HCT116 (cell line): ENCODE results near the gene ERCC6. TPM values are rescaled to one million over a fixed set of nuclear protein-coding genes. Genes with fewer than 3 reads are reported as not detected.

Experiments used
- ATAC-seq: fragments of 200-7000 bp; cut with Tn5 transposase; 2 replicates; pipeline ENCODE4 v1.9.1; 2020; ENCODE audit warnings: mild to moderate bottlenecking, moderate library complexity
- BruUV-seq: library from RNA; stranded (reverse); fragments of 400-500 nt; replicated peaks from 2 replicates; lab custom pipeline; 2021; lab: Mats Ljungman, UMichigan
- CTCF ChIA-PET: fragments of 300-600 bp; sonication (Branson Sonifier 250); formaldehyde crosslinking; loops from one replicate; lab custom pipeline; 2021; ENCODE audit warnings: antibody characterized with exemption; lab: Charles Lee
- POLR2A ChIA-PET: fragments of 300-600, 350-600 bp; sonication (Branson Sonifier 250); formaldehyde crosslinking; loops from one replicate; lab custom pipeline; 2021; ENCODE audit warnings: antibody characterized with exemption; lab: Charles Lee
- RAD21 ChIA-PET, 2 experiments: fragments of 300-600 bp; sonication (Branson Sonifier 250); formaldehyde crosslinking; loops; one replicate each; lab custom pipeline; 2023; ENCODE audit warnings: low total read pairs in 2 of 2; ENCODE audit not compliant: uncharacterized antibody in 2 of 2, unreplicated experiment in 2 of 2, low non-redundant PET in 1 of 2; lab: Charles Lee
- DNase-seq: peaks from one replicate; pipeline ENCODE4 v3.0.0-alpha.2; 2010; ENCODE audit warnings: low read depth, low spot score
- H2AFZ ChIP-seq: fragments of 200-600 bp; shearing (Covaris generic), sonication (generic); 2 replicates; pipeline ENCODE4 v1.6.1; 2017; ENCODE audit warnings: low read depth, mixed run types, mixed read lengths, antibody characterized with exemption, low read length; ENCODE audit not compliant: poor library complexity, severe bottlenecking
- H3K27ac ChIP-seq: 2 replicates; pipeline ENCODE4 v1.5.1; 2012; ENCODE audit warnings: low read depth, low read length
- H3K27me3 ChIP-seq: fragments of 200-600 bp; sonication (generic); 2 replicates; pipeline ENCODE4 v1.6.1; 2016; ENCODE audit warnings: mixed run types, low read length, mixed read lengths; ENCODE audit not compliant: insufficient read depth
- H3K36me3 ChIP-seq, 2 experiments: fragments of 200-500 bp in 1 of 2; fragments of 200-600 bp in 1 of 2; sonication (Bioruptor generic) in 1 of 2; sonication (generic) in 1 of 2; 2 replicates each; pipeline versions ENCODE4 v1.5.1 to v1.6.1; 2014 to 2016; ENCODE audit warnings: low read length in 2 of 2, inconsistent platforms in 1 of 2, mixed read lengths in 1 of 2, mixed run types in 1 of 2; ENCODE audit not compliant: insufficient read depth in 2 of 2, control insufficient read depth in 1 of 2
- H3K4me1 ChIP-seq, 2 experiments: fragments of 200-600 bp in 1 of 2; sonication (generic) in 1 of 2; 2 replicates each; pipeline versions ENCODE4 v1.5.1 to v1.6.1; 2012 to 2017; ENCODE audit warnings: low read length in 2 of 2, inconsistent platforms in 1 of 2, mild to moderate bottlenecking in 1 of 2, mixed read lengths in 1 of 2, mixed run types in 1 of 2, moderate library complexity in 1 of 2; ENCODE audit not compliant: insufficient read depth in 2 of 2, control insufficient read depth in 1 of 2
- H3K4me2 ChIP-seq: fragments of 200-600 bp; sonication (generic); 2 replicates; pipeline ENCODE4 v1.6.1; 2017; ENCODE audit warnings: mixed run types, low read length, mixed read lengths
- H3K4me3 ChIP-seq, 2 experiments: fragments of 200-600 bp in 1 of 2; sonication (generic) in 1 of 2; replicated peaks in 1 of 2; 2 replicates each; pipeline ENCODE4 v1.5.1; 2011 to 2016; ENCODE audit warnings: low read length in 2 of 2, control low read depth in 1 of 2, low read depth in 1 of 2, mild to moderate bottlenecking in 1 of 2, mixed read lengths in 1 of 2, mixed run types in 1 of 2
- H3K79me2 ChIP-seq: fragments of 200-600 bp; sonication (generic); 2 replicates; pipeline ENCODE4 v1.6.1; 2017; ENCODE audit warnings: mild to moderate bottlenecking, mixed run types, low read length, moderate library complexity, mixed read lengths; ENCODE audit not compliant: insufficient read depth
- H3K9ac ChIP-seq: fragments of 200-600 bp; sonication (generic); 2 replicates; pipeline ENCODE4 v1.6.1; 2016; ENCODE audit warnings: low read length, mixed read lengths
- H3K9me2 ChIP-seq: fragments of 200-600 bp; sonication (generic), shearing (Covaris generic); 2 replicates; pipeline ENCODE4 v1.6.1; 2017; ENCODE audit warnings: mixed run types, mild to moderate bottlenecking, moderate library complexity; ENCODE audit not compliant: insufficient read depth
- H3K9me3 ChIP-seq, 2 experiments: fragments of 200-500 bp in 1 of 2; fragments of 200-600 bp in 1 of 2; sonication (Bioruptor generic) in 1 of 2; sonication (generic) in 1 of 2; 2 replicates each; pipeline ENCODE4 v1.6.1; 2014 to 2017; ENCODE audit warnings: low read length in 2 of 2, mixed read lengths in 2 of 2, inconsistent platforms in 1 of 2, low read depth in 1 of 2, mild to moderate bottlenecking in 1 of 2, mixed run types in 1 of 2, moderate library complexity in 1 of 2; ENCODE audit not compliant: control insufficient read depth in 1 of 2, insufficient read depth in 1 of 2
- H4K20me1 ChIP-seq: fragments of 200-600 bp; sonication (generic), shearing (Covaris generic); 2 replicates; pipeline ENCODE4 v1.6.1; 2017; ENCODE audit warnings: mixed run types, mild to moderate bottlenecking, moderate library complexity; ENCODE audit not compliant: insufficient read depth
- CBX3 ChIP-seq: IDR thresholded peaks from 2 replicates; pipeline ENCODE4 v1.6.1; 2012; ENCODE audit warnings: low read depth
- CEBPB ChIP-seq: IDR thresholded peaks from 2 replicates; pipeline ENCODE4 v1.6.1; 2012; ENCODE audit warnings: low read depth
- CTCF ChIP-seq, 3 experiments: fragments of 200-600 bp in 1 of 3; sonication (generic) in 1 of 3; IDR thresholded peaks in 2 of 3; conservative IDR thresholded peaks in 1 of 3; 2 replicates each; pipeline ENCODE4 v1.5.1; 2012 to 2017; ENCODE audit warnings: low read depth in 2 of 3, low read length in 2 of 3, antibody characterized with exemption in 1 of 3, borderline replicate concordance in 1 of 3, control low read depth in 1 of 3, mild to moderate bottlenecking in 1 of 3, mixed read lengths in 1 of 3, mixed run types in 1 of 3, moderate library complexity in 1 of 3; ENCODE audit not compliant: insufficient read depth in 1 of 3
- ELF1 ChIP-seq: IDR thresholded peaks from 2 replicates; pipeline ENCODE4 v1.6.1; 2012; ENCODE audit warnings: low read depth, borderline replicate concordance
- EZH2 ChIP-seq: fragments of 200-600 bp; sonication (generic); IDR thresholded peaks from 2 replicates; pipeline ENCODE4 v1.6.1; 2017; ENCODE audit warnings: antibody characterized with exemption, mixed run types
- POLR2A ChIP-seq: IDR thresholded peaks from 2 replicates; pipeline ENCODE4 v1.7.0; 2011; ENCODE audit warnings: borderline replicate concordance; ENCODE audit not compliant: insufficient read depth, insufficient read length; ENCODE audit errors: extremely low read depth
- SIN3A ChIP-seq: IDR thresholded peaks from 2 replicates; pipeline ENCODE4 v1.6.1; 2012; ENCODE audit warnings: low read depth
- SRF ChIP-seq: IDR thresholded peaks from 2 replicates; pipeline ENCODE4 v1.6.1; 2012; ENCODE audit warnings: low read depth
- TCF7L2 ChIP-seq: IDR thresholded peaks from 2 replicates; pipeline ENCODE4 v1.7.0; 2011; ENCODE audit warnings: borderline replicate concordance, inconsistent platforms; ENCODE audit not compliant: insufficient read depth, insufficient read length; ENCODE audit errors: extremely low read depth
- YY1 ChIP-seq: IDR thresholded peaks from 2 replicates; pipeline ENCODE4 v1.6.1; 2011; ENCODE audit warnings: low read length, low read depth, moderate library complexity, mild to moderate bottlenecking; ENCODE audit not compliant: insufficient replicate concordance; ENCODE audit errors: extremely low read depth
- ZNF274 ChIP-seq: fragments of 200-500 bp; sonication (Bioruptor generic); IDR thresholded peaks from 2 replicates; pipeline ENCODE4 v1.6.1; 2014; ENCODE audit warnings: mild to moderate bottlenecking, low read depth, low read length, inconsistent platforms
- intact Hi-C: fragments of 100-400 bp; cut with micrococcal nuclease; formaldehyde crosslinking; loops from 2 replicates; pipeline ENCODE4 v1.10.0; 2022
- total RNA-seq: library from RNA; stranded (reverse); gene quantifications from one replicate; pipeline ENCODE4 v1.2.1, GENCODE V29; 2021; ENCODE audit not compliant: unreplicated experiment

ERCC6 gene
- total RNA-seq, 1 experiment from 2014 or later, result 16.4 TPM

GRCh38 chr10:49504528-49504927, 34.4 kb downstream of the ERCC6 start:
- Histone ChIP-seq H3K27me3 (no peaks in the 10 kb centered on the region), H3K9me3 (no peaks in the 10 kb centered on the region), H3K79me2 (no peaks in the 10 kb centered on the region), H3K4me2 (no peak overlapping the region), H3K36me3 (no peaks in the 10 kb centered on the region; a peak in 1 of 4 replicates), H4K20me1 (no peaks in the 10 kb centered on the region), H3K27ac (no peak overlapping the region), H3K4me1 (no peaks in the 10 kb centered on the region), H2AFZ (no peak overlapping the region), H3K9ac (no peak overlapping the region), H3K9me2 (no peaks in the 10 kb centered on the region), H3K4me3 (no peak overlapping the region)
- no peak for TF ChIP-seq SRF
- TF ChIP-seq CEBPB, result no peak
- TF ChIP-seq SIN3A, result no peak
- no peak for TF ChIP-seq YY1
- no peak for TF ChIP-seq EZH2
- TF ChIP-seq POLR2A, result no peak
- no peak for TF ChIP-seq TCF7L2
- TF ChIP-seq CBX3, result no peak
- TF ChIP-seq CTCF (IDR thresholded peaks at IDR 0.05 in 2 of 3, conservative IDR thresholded peaks at IDR 0.05 in 1 of 3; ENCODE audit: borderline replicate concordance in 1 of 3, insufficient read depth in 1 of 3, low read depth in 2 of 3, low read length in 2 of 3), result no peak
- TF ChIP-seq ELF1, result no peak
- TF ChIP-seq ZNF274, result no peak
- ChIA-PET CTCF (interaction anchor here (1.0 kb wide), 1 partner anchor 97 kb away, joined by 5 read pairs; no protein-coding TSS in a partner anchor), POLR2A (no interaction called here), RAD21 (no interaction called here)
- DNase-seq (no peak), ATAC-seq (no peak)
- no TSS peak for BruUV-seq
- intact Hi-C loops, result no loop called here
